ENCODE measurements around the gene ARHGAP12. TPM values are rescaled to one million over a fixed set of nuclear protein-coding genes. Genes with fewer than 3 reads are reported as not detected.

Gene ARHGAP12
- total RNA-seq, 1 donor from 2014 or later = 61.6 TPM

GRCh38 chr10:31765541-31765940 is 163.1 kb downstream of the ARHGAP12 start:
- Histone ChIP-seq H3K27me3 (ENCODE audit: control insufficient read depth in 3 of 3, insufficient read depth in 3 of 3, low read length in 3 of 3) (no peaks in the 10 kb centered on the region), H3K36me3 (ENCODE audit: control insufficient read depth in 3 of 3, insufficient read depth in 3 of 3, low read length in 3 of 3) (no peaks in the 10 kb centered on the region), H3K27ac (ENCODE audit: low read depth, low read length) (peak overlapping the region; percentile 44), H3K9ac (ENCODE audit: low read depth in 1 of 3, low read length in 3 of 3) (no peak overlapping the region), H3K4me3 (ENCODE audit: low read length in 3 of 3) (no peak overlapping the region), H3K9me3 (ENCODE audit: control insufficient read depth in 3 of 3, low read length in 3 of 3) (no peaks in the 10 kb centered on the region), H3K4me1 (ENCODE audit: control insufficient read depth in 3 of 3, insufficient read depth in 3 of 3, low read length in 3 of 3) (peaks cover 10 to 19% (median 13%) of the 10 kb centered on the region in 3 donors)

- Histone ChIP-seq H3K4me1 (ENCODE audit: control insufficient read depth in 3 of 3, insufficient read depth in 3 of 3, low read length in 3 of 3) (peaks cover 20 to 35% (median 24%) of the 10 kb centered on the region in 3 donors), H3K27ac (ENCODE audit: low read depth, low read length) (no peak overlapping the region), H3K4me3 (ENCODE audit: low read length in 3 of 3) (no peak overlapping the region), H3K36me3 (ENCODE audit: control insufficient read depth in 3 of 3, insufficient read depth in 3 of 3, low read length in 3 of 3) (no peaks in the 10 kb centered on the region), H3K9ac (ENCODE audit: low read depth in 1 of 3, low read length in 3 of 3) (peak overlapping the region in 1 of 3 donors; percentile 18), H3K27me3 (ENCODE audit: control insufficient read depth in 3 of 3, insufficient read depth in 3 of 3, low read length in 3 of 3) (no peaks in the 10 kb centered on the region), H3K9me3 (ENCODE audit: control insufficient read depth in 3 of 3, low read length in 3 of 3) (no peaks in the 10 kb centered on the region)
These were observed 166.3 kb downstream of the ARHGAP12 start for GRCh38 chr10:31762316-31762715.

- H3K9ac ChIP-seq (ENCODE audit: low read depth in 1 of 3, low read length in 3 of 3) = peak overlapping the region in 2 of 3 donors; percentile 55 to 79
These were observed 167.5 kb downstream of the ARHGAP12 start for GRCh38 chr10:31761156-31761555.

GRCh38 chr10:31760674-31761081 is 168.0 kb downstream of the ARHGAP12 start:
- H3K27ac ChIP-seq (ENCODE audit: low read depth, low read length) = peak overlapping the region; percentile 94
- no peaks in the 10 kb centered on the region for H3K9me3 ChIP-seq (ENCODE audit: control insufficient read depth in 3 of 3, low read length in 3 of 3)
- H3K4me3 ChIP-seq (ENCODE audit: low read length in 3 of 3) = peak overlapping the region; percentile 60 to 88 (median 80)
- peak overlapping the region; percentile 55 to 92 (median 79) for H3K9ac ChIP-seq (ENCODE audit: low read depth in 1 of 3, low read length in 3 of 3)
- peaks cover 32 to 50% (median 40%) of the 10 kb centered on the region in 3 donors for H3K4me1 ChIP-seq (ENCODE audit: control insufficient read depth in 3 of 3, insufficient read depth in 3 of 3, low read length in 3 of 3)
- H3K36me3 ChIP-seq (ENCODE audit: control insufficient read depth in 3 of 3, insufficient read depth in 3 of 3, low read length in 3 of 3) = no peaks in the 10 kb centered on the region
- H3K27me3 ChIP-seq (ENCODE audit: control insufficient read depth in 3 of 3, insufficient read depth in 3 of 3, low read length in 3 of 3) = no peaks in the 10 kb centered on the region

More at GRCh38 chr10:31761156-31761555, 167.5 kb downstream of the ARHGAP12 start:
- Histone ChIP-seq H3K27me3 (ENCODE audit: control insufficient read depth in 3 of 3, insufficient read depth in 3 of 3, low read length in 3 of 3) (no peaks in the 10 kb centered on the region), H3K4me3 (ENCODE audit: low read length in 3 of 3) (peak overlapping the region in 1 of 3 donors; percentile 88), H3K36me3 (ENCODE audit: control insufficient read depth in 3 of 3, insufficient read depth in 3 of 3, low read length in 3 of 3) (no peaks in the 10 kb centered on the region), H3K9me3 (ENCODE audit: control insufficient read depth in 3 of 3, low read length in 3 of 3) (no peaks in the 10 kb centered on the region), H3K4me1 (ENCODE audit: control insufficient read depth in 3 of 3, insufficient read depth in 3 of 3, low read length in 3 of 3) (peaks cover 29 to 45% (median 35%) of the 10 kb centered on the region in 3 donors), H3K27ac (ENCODE audit: low read depth, low read length) (peak overlapping the region; percentile 94)

- Histone ChIP-seq H3K4me1 (ENCODE audit: control insufficient read depth in 3 of 3, insufficient read depth in 3 of 3, low read length in 3 of 3) (peaks cover 37 to 55% (median 47%) of the 10 kb centered on the region in 3 donors), H3K9ac (ENCODE audit: low read depth in 1 of 3, low read length in 3 of 3) (peak overlapping the region; percentile 89 to 95 (median 92)), H3K27ac (ENCODE audit: low read depth, low read length) (peak overlapping the region; percentile 94), H3K27me3 (ENCODE audit: control insufficient read depth in 3 of 3, insufficient read depth in 3 of 3, low read length in 3 of 3) (no peaks in the 10 kb centered on the region), H3K4me3 (ENCODE audit: low read length in 3 of 3) (peak overlapping the region; percentile 86 to 95 (median 88)), H3K9me3 (ENCODE audit: control insufficient read depth in 3 of 3, low read length in 3 of 3) (no peaks in the 10 kb centered on the region), H3K36me3 (ENCODE audit: control insufficient read depth in 3 of 3, insufficient read depth in 3 of 3, low read length in 3 of 3) (no peaks in the 10 kb centered on the region)
These were observed 168.6 kb downstream of the ARHGAP12 start for GRCh38 chr10:31759799-31760626.

- H3K27ac ChIP-seq (ENCODE audit: low read depth, low read length) = peak overlapping the region; percentile 94
- H3K9ac ChIP-seq (ENCODE audit: low read depth in 1 of 3, low read length in 3 of 3) = peak overlapping the region; percentile 89 to 95 (median 92)
- H3K36me3 ChIP-seq (ENCODE audit: control insufficient read depth in 3 of 3, insufficient read depth in 3 of 3, low read length in 3 of 3) = no peaks in the 10 kb centered on the region
- peaks cover 44 to 62% (median 54%) of the 10 kb centered on the region in 3 donors for H3K4me1 ChIP-seq (ENCODE audit: control insufficient read depth in 3 of 3, insufficient read depth in 3 of 3, low read length in 3 of 3)
- H3K9me3 ChIP-seq (ENCODE audit: control insufficient read depth in 3 of 3, low read length in 3 of 3) = no peaks in the 10 kb centered on the region
- no peaks in the 10 kb centered on the region for H3K27me3 ChIP-seq (ENCODE audit: control insufficient read depth in 3 of 3, insufficient read depth in 3 of 3, low read length in 3 of 3)
- peak overlapping the region; percentile 83 to 95 (median 86) for H3K4me3 ChIP-seq (ENCODE audit: low read length in 3 of 3)
These were observed 169.4 kb downstream of the ARHGAP12 start for GRCh38 chr10:31759124-31759798.

GRCh38 chr10:31758495-31758894 is 170.1 kb downstream of the ARHGAP12 start:
- Histone ChIP-seq H3K9ac (ENCODE audit: low read depth in 1 of 3, low read length in 3 of 3) (peak overlapping the region in 1 of 3 donors; percentile 5), H3K4me3 (ENCODE audit: low read length in 3 of 3) (peak overlapping the region in 1 of 3 donors; percentile 62), H3K9me3 (ENCODE audit: control insufficient read depth in 3 of 3, low read length in 3 of 3) (no peaks in the 10 kb centered on the region), H3K4me1 (ENCODE audit: control insufficient read depth in 3 of 3, insufficient read depth in 3 of 3, low read length in 3 of 3) (peaks cover 44 to 62% (median 54%) of the 10 kb centered on the region in 3 donors), H3K27me3 (ENCODE audit: control insufficient read depth in 3 of 3, insufficient read depth in 3 of 3, low read length in 3 of 3) (no peaks in the 10 kb centered on the region), H3K36me3 (ENCODE audit: control insufficient read depth in 3 of 3, insufficient read depth in 3 of 3, low read length in 3 of 3) (no peaks in the 10 kb centered on the region), H3K27ac (ENCODE audit: low read depth, low read length) (peak overlapping the region; percentile 94)

- Histone ChIP-seq H3K4me1 (ENCODE audit: control insufficient read depth in 3 of 3, insufficient read depth in 3 of 3, low read length in 3 of 3) (peaks cover 44 to 62% (median 54%) of the 10 kb centered on the region in 3 donors), H3K27ac (ENCODE audit: low read depth, low read length) (peak overlapping the region; percentile 94)
These were observed 170.8 kb downstream of the ARHGAP12 start for GRCh38 chr10:31757831-31758230.

GRCh38 chr10:31757386-31757791 is 171.2 kb downstream of the ARHGAP12 start:
- H3K9ac ChIP-seq (ENCODE audit: low read depth in 1 of 3, low read length in 3 of 3) = peak overlapping the region in 2 of 3 donors; percentile 21 to 54
- H3K4me1 ChIP-seq (ENCODE audit: control insufficient read depth in 3 of 3, insufficient read depth in 3 of 3, low read length in 3 of 3) = peaks cover 44 to 61% (median 54%) of the 10 kb centered on the region in 3 donors
- H3K36me3 ChIP-seq (ENCODE audit: control insufficient read depth in 3 of 3, insufficient read depth in 3 of 3, low read length in 3 of 3) = no peaks in the 10 kb centered on the region
- H3K27me3 ChIP-seq (ENCODE audit: control insufficient read depth in 3 of 3, insufficient read depth in 3 of 3, low read length in 3 of 3) = no peaks in the 10 kb centered on the region
- H3K27ac ChIP-seq (ENCODE audit: low read depth, low read length) = peak overlapping the region; percentile 94
- no peak overlapping the region for H3K4me3 ChIP-seq (ENCODE audit: low read length in 3 of 3)
- no peaks in the 10 kb centered on the region for H3K9me3 ChIP-seq (ENCODE audit: control insufficient read depth in 3 of 3, low read length in 3 of 3)

More at GRCh38 chr10:31757831-31758230, 170.8 kb downstream of the ARHGAP12 start:
- H3K27me3 ChIP-seq (ENCODE audit: control insufficient read depth in 3 of 3, insufficient read depth in 3 of 3, low read length in 3 of 3) = no peaks in the 10 kb centered on the region
- H3K9me3 ChIP-seq (ENCODE audit: control insufficient read depth in 3 of 3, low read length in 3 of 3) = no peaks in the 10 kb centered on the region
- H3K9ac ChIP-seq (ENCODE audit: low read depth in 1 of 3, low read length in 3 of 3) = peak overlapping the region in 2 of 3 donors; percentile 46 to 54
- no peaks in the 10 kb centered on the region for H3K36me3 ChIP-seq (ENCODE audit: control insufficient read depth in 3 of 3, insufficient read depth in 3 of 3, low read length in 3 of 3)
- H3K4me3 ChIP-seq (ENCODE audit: low read length in 3 of 3) = peak overlapping the region in 1 of 3 donors; percentile 6
